HepG2 (cell line): ENCODE results near the gene YIPF3. TPM values are rescaled to one million over a fixed set of nuclear protein-coding genes. Genes with fewer than 3 reads are reported as not detected.

Experiments
- ATF7-NPFF ChIP-seq: sonication (generic); formaldehyde crosslinking; IDR thresholded peaks from 2 replicates; pipeline ENCODE4 v1.8.1; 2023; ENCODE audit warnings: mild to moderate bottlenecking, low read depth, missing genetic modification reagents, moderate library complexity
- HMGA1 ChIP-seq: sonication (generic); formaldehyde crosslinking; conservative IDR thresholded peaks from 2 replicates; pipeline ENCODE4 v1.4.0; 2020; ENCODE audit warnings: missing genetic modification reagents
- HNF1B ChIP-seq: sonication (generic); formaldehyde crosslinking; IDR thresholded peaks from 2 replicates; pipeline ENCODE4 v1.5.1; 2020; ENCODE audit warnings: mild to moderate bottlenecking, moderate library complexity, missing genetic modification reagents
- MXD3 ChIP-seq: IDR thresholded peaks from 2 replicates; pipeline ENCODE4 v1.6.1; 2016; ENCODE audit warnings: mild to moderate bottlenecking, missing biosample characterization, missing genetic modification reagents
- NR2F1 ChIP-seq, 2 experiments: fragments of 450-650 bp in 1 of 2; formaldehyde crosslinking in 1 of 2; IDR thresholded peaks; 2 replicates each; pipeline versions ENCODE4 v1.5.0 to v1.6.1; 2016 to 2020; ENCODE audit warnings: mild to moderate bottlenecking in 1 of 2, missing compliant biosample characterization in 1 of 2, missing genetic modification reagents in 1 of 2, moderate library complexity in 1 of 2
- POLR2AphosphoS5 ChIP-seq: IDR thresholded peaks from 2 replicates; pipeline ENCODE4 v1.6.1; 2012; ENCODE audit warnings: low read depth, low read length
- RNF219 ChIP-seq: sonication (generic); formaldehyde crosslinking; IDR thresholded peaks from 2 replicates; pipeline ENCODE4 v1.5.0; 2020; ENCODE audit warnings: mild to moderate bottlenecking, missing genetic modification reagents
- SUZ12 ChIP-seq: fragments of 150-350 bp; IDR thresholded peaks from 2 replicates; pipeline ENCODE4 v1.6.1; 2014; ENCODE audit warnings: low read depth, low read length
- TAF1 ChIP-seq: sonication (generic); formaldehyde crosslinking; IDR thresholded peaks from 2 replicates; pipeline ENCODE4 v1.4.0; 2020; ENCODE audit warnings: missing genetic modification reagents
- ZFP36L1 ChIP-seq: sonication (generic); formaldehyde crosslinking; IDR thresholded peaks from 2 replicates; pipeline ENCODE4 v1.8.0; 2022; ENCODE audit warnings: mild to moderate bottlenecking, missing genetic modification reagents, moderate library complexity
- ZFP37 ChIP-seq: sonication (generic); formaldehyde crosslinking; IDR thresholded peaks from 2 replicates; pipeline ENCODE4 v1.4.0; 2020; ENCODE audit warnings: missing genetic modification reagents, borderline replicate concordance
- ZNF333 ChIP-seq: sonication (generic); formaldehyde crosslinking; IDR thresholded peaks from 2 replicates; pipeline ENCODE4 v1.4.0; 2020; ENCODE audit warnings: mild to moderate bottlenecking, missing genetic modification reagents, borderline replicate concordance
- ZNF343 ChIP-seq: sonication (generic); formaldehyde crosslinking; IDR thresholded peaks from 2 replicates; pipeline ENCODE4 v1.4.0; 2020; ENCODE audit warnings: mild to moderate bottlenecking, missing genetic modification reagents
- ZNF350 ChIP-seq: sonication (generic); formaldehyde crosslinking; IDR thresholded peaks from 2 replicates; pipeline ENCODE4 v1.4.0; 2020; ENCODE audit warnings: mild to moderate bottlenecking, low read depth, missing genetic modification reagents, borderline replicate concordance
- ZNF563 ChIP-seq: sonication (generic); formaldehyde crosslinking; IDR thresholded peaks from 2 replicates; pipeline ENCODE4 v1.8.0; 2022; ENCODE audit warnings: mild to moderate bottlenecking, moderate library complexity, missing genetic modification reagents
- ZNF652 ChIP-seq: IDR thresholded peaks from 2 replicates; pipeline ENCODE4 v1.6.1; 2016; ENCODE audit warnings: low read depth, borderline replicate concordance
- ZZZ3 ChIP-seq: sonication (generic); formaldehyde crosslinking; IDR thresholded peaks from 2 replicates; pipeline ENCODE4 v1.4.0; 2020; ENCODE audit warnings: missing genetic modification reagents, mild to moderate bottlenecking, borderline replicate concordance
- polyA plus RNA-seq, 8 experiments: library from polyadenylated mRNA; depleted of rRNA in 3 of 8; stranded (reverse) in 7 of 8; unstranded in 1 of 8; fragments of >200 nt; fragmentation: Illumina TruSeq in 4 of 8; extraction: Trizol in 4 of 8; gene quantifications; 2 replicates each; pipeline versions ENCODE4 v1.2.1 to v1.2.3, GENCODE V29; 2011 to 2016; ENCODE audit warnings: low read depth in 4 of 8, missing spikeins in 1 of 8, mixed read lengths in 1 of 8; ENCODE audit not compliant: insufficient read depth in 1 of 8
- total RNA-seq, 5 experiments: library from RNA; depleted of rRNA; stranded (reverse); fragments of >200 nt; fragmentation: Illumina TruSeq; extraction: Trizol; gene quantifications; 2 replicates each; pipeline ENCODE4 v1.2.3, GENCODE V29; 2016; ENCODE audit warnings: low read depth in 1 of 5
- TF ChIP-seq, protein P1 (sequence below): sonication (generic); formaldehyde crosslinking; IDR thresholded peaks from 2 replicates; pipeline ENCODE4 v1.8.0; 2022; ENCODE audit warnings: missing genetic modification reagents, mild to moderate bottlenecking, inconsistent platforms, borderline replicate concordance
- TF ChIP-seq, protein P2 (sequence below): sonication (generic); formaldehyde crosslinking; conservative IDR thresholded peaks from 2 replicates; pipeline ENCODE4 v1.4.0; 2020; ENCODE audit warnings: missing genetic modification reagents
- TF ChIP-seq, protein P3 (sequence below): sonication (generic); formaldehyde crosslinking; conservative IDR thresholded peaks from 2 replicates; pipeline ENCODE4 v1.8.1; 2023; ENCODE audit warnings: missing genetic modification reagents

The YIPF3 gene
- total and polyA plus RNA-seq, 2 of the 13 experiments (the other 11 are each of a cell fraction or from before 2014, with no cell fraction given): 107 to 206 TPM

- TF ChIP-seq ZNF343 (no peak), ZNF652 (CRISPR knock-in tag) (no peak), HNF1B (0 out of 2 replicates have a peak, but pooled peaks have one; percentile 60), ZFP36L1 (CRISPR knock-in tag) (no peak), ZZZ3 (CRISPR knock-in tag) (no peak), TAF1 (CRISPR knock-in tag) (no peak), POLR2AphosphoS5 (0 out of 2 replicates have a peak, but pooled peaks have one; percentile 25), ATF7-NPFF (CRISPR knock-in tag) (0 out of 2 replicates have a peak, but pooled peaks have one; percentile 30), ZNF333 (CRISPR knock-in tag) (no peak), ZNF350 (CRISPR knock-in tag) (no peak), SUZ12 (no peak), MXD3 (CRISPR knock-in tag) (no peak), ZNF563 (CRISPR knock-in tag) (no peak), HMGA1 (CRISPR knock-in tag) (no peak), ZFP37 (CRISPR knock-in tag) (0 out of 2 replicates have a peak, but pooled peaks have one; percentile 20), RNF219 (no peak), NR2F1 (CRISPR knock-in tag; IDR thresholded peaks at IDR 0.05) (no peak)
- TF ChIP-seq, protein P1, sequence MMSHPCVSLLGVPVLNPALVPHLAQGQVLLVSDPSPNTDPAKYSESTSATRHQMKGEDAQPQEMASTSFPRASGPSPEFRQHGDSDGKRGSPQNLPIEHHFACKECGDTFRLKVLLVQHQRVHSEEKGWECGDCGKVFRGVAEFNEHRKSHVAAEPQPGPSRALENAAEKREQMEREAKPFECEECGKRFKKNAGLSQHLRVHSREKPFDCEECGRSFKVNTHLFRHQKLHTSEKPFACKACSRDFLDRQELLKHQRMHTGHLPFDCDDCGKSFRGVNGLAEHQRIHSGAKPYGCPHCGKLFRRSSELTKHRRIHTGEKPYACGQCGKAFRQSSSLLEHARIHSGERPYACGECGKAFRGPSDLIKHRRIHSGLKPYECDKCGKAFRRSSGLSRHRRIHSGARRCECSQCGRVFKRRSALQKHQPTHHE (CRISPR knock-in tag): no peak
- TF ChIP-seq, protein P2, sequence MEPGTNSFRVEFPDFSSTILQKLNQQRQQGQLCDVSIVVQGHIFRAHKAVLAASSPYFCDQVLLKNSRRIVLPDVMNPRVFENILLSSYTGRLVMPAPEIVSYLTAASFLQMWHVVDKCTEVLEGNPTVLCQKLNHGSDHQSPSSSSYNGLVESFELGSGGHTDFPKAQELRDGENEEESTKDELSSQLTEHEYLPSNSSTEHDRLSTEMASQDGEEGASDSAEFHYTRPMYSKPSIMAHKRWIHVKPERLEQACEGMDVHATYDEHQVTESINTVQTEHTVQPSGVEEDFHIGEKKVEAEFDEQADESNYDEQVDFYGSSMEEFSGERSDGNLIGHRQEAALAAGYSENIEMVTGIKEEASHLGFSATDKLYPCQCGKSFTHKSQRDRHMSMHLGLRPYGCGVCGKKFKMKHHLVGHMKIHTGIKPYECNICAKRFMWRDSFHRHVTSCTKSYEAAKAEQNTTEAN (CRISPR knock-in tag): no peak
- TF ChIP-seq, protein P3, sequence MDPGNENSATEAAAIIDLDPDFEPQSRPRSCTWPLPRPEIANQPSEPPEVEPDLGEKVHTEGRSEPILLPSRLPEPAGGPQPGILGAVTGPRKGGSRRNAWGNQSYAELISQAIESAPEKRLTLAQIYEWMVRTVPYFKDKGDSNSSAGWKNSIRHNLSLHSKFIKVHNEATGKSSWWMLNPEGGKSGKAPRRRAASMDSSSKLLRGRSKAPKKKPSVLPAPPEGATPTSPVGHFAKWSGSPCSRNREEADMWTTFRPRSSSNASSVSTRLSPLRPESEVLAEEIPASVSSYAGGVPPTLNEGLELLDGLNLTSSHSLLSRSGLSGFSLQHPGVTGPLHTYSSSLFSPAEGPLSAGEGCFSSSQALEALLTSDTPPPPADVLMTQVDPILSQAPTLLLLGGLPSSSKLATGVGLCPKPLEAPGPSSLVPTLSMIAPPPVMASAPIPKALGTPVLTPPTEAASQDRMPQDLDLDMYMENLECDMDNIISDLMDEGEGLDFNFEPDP: no peak
Measured at GRCh38 chr6:43491750-43492661, 24.7 kb downstream of the YIPF3 start (continued).
